ENCODE measurements around the gene STK32B.

The STK32B gene

DNA sequence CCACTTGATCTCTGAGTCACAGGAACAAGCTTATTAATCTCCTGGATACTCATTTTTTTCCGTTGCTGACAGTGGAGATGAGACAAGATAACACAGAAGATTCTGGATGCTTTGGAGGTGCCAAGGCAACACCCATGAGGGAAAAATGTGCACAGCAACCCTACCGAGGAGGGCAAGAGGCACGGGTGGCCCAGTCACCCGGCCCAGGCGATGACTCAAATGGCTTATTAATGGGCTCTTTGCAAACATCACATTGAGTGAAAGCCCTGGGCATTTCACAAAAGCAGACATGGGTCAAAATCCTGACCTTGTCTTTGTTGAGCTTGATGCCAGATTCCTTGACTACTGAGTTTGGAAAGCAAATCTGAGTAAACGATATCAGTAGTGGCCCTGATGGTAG is 315.1 kb downstream of the STK32B start:
- no peak for DNase-seq

DNA sequence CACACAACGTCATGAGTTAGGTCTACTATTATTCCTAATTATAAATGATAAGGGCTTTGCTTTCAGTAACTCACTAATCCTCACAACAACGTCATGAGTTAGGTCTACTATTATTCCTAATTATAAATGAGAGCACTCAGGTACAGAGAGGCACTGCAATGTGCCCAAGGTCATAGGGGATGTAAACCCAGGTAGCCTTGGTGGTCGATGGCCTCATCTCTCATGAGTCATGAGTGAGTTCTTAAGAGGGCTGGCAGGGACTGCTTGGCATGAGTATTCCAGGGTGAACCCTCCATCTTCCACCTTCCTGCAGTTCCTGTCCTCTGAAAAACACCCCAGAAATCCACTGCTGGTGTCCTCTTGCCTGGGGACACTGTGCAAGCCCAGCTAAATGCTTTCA is 317.1 kb downstream of the STK32B start:
- DNase-seq, result no peak

DNA sequence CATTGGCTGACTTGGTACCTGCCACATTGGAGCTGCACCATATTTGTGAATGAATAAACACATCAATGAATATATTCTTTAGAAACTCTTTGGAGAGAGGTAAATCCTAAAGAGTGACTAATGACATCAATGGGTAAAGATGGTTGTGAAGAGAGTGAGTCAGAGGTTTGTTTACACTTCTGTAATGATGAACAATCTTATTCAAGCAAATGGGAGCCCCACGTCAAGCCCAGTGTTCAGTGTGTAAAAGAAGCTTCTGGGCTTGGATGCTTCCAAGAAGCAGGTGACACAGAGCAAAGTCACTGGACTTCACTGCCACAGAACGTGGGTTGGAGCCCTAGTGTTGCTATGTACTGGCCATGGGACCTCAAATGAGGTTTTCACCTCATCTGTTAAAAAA is 319.0 kb downstream of the STK32B start:
- DNase-seq, result no peak

DNA sequence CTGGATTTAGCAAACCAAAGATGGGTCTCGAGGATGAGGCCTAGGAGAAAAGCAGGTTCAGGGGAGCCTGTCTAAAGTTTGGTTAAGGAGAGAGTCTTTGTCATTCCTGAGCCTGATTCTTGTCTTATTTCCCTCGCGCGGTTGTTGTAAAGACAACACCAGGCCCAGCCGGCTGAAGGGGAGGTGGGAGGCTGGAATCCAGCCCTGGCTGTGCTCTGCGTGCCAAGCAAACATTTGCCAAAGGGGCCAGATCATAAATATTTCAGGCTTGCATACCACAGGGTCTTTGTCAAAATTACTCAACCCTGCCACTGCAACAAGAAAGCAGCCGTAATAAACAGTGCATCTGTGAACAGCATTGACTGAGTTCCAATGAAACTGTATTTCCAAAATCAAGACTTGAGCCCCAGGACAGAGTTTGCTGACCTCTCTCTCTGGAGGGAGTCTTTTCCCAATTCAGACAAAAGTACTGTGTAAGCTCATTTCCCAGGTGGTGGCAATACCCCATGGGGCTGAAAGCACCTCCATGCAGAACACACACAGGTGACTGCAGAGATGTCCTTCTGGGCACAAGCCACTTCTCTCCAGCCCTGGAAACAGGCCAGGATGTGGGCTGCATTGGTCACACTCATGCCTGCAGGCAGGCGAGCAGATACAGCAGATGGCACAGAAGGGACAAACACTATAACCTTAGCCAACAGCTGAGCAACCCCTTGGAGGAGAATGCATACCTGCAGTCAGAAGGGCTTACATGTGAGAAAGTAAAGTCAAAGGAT is 320.3 kb downstream of the STK32B start:
- no peak for DNase-seq

- no peak for DNase-seq
Measured at GRCh38 chr4:5372198-5372597, 320.9 kb downstream of the STK32B start.

GRCh38 chr4:5373327-5373726 is 322.0 kb downstream of the STK32B start:
- no peak for DNase-seq

DNA sequence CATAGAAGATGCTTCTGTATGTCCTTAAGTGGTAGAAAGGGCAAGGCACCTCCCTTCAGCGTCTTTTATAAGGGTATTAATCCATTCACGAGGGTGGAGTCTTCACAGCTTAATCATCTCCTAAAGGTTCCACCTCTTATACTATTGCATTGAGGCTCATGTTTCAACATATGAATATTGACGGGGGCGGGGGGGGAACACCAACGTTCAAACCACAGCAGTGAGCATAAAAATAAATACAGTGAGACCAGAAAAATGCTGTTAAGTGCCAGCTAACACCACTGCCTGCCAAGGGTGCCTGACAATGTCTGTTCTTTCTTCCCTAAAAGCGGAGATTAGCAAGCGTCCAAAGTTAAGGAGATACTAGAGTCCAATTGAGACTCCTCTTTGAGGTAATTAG is 323.3 kb downstream of the STK32B start:
- no peak for DNase-seq

GRCh38 chr4:5374994-5375393 is 323.7 kb downstream of the STK32B start:
- no peak for DNase-seq

- DNase-seq, result no peak
Measured at GRCh38 chr4:5376015-5376414, 324.7 kb downstream of the STK32B start.

DNA sequence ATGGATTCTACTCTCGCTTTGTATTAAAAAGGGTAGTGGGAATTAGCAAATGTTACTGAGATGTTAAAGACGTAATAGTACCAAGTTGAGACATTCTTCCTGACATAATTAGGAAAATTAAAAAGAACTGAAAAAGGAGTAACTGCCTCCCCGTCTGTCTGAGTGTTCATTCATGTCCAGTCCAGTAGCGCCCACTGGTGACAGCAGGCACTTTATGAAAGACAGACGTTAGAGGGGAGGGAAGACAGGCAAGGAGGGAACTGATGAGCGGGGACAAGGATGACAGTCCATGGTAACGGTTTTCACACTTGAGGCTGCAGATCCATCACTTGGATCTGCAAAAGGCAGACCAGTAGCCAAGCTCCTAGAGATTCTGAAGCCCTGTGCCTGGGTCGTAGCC is 326.7 kb downstream of the STK32B start:
- DNase-seq, result no peak

GRCh38 chr4:5379895-5380294 is 328.6 kb downstream of the STK32B start:
- DNase-seq, result no peak

DNA sequence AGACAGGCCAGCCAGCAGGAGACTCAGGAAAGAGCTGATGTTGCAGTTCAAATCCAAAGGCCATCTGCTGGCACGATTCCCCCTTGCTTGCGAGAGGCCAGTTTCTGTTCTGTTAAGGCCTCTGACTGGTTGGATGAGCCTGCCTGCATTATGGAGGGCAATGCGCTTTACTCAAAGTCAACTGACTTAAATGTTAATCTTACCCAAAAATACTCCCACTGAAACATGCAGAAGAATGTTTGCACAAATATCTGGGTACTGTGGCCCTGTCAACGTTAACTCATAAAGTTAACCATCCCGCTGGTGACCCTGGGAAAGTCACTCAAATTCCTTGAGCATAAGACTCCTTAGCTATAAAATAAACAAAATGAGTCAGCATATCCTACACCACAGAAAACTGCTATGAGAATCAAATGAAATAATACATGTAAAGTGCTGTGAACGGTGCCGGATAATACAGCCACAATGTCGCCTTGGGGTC is 330.7 kb downstream of the STK32B start:
- peak; percentile 35 for DNase-seq

GRCh38 chr4:5383191-5383980 is 332.1 kb downstream of the STK32B start:
- DNase-seq, result no peak

DNA sequence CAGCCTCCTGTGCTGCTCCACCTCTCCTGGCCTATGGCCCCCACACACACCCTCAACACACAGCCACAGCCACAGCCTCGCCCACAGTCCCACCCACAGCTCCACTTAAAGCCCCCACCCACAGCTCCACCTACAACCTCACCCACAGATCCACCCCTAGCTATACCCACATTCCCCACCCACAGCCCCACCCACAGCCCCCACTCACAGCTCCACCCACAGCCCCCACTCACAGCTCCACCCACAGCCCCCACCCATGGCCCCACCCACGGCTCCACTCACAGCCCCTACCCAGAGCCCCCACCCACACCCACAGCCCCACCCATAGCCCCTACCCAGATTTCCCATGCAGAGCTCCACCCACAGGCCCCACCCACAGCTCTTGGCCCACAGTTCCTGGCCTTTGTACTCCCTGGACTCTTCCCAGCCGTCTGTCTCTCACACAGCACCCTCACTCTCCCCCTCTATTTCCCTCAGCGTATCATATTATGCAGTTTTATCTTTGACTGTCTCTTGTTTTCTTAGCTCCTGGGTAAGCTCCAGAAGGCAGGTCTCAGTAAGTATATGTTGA is 334.5 kb downstream of the STK32B start:
- no peak for DNase-seq

GRCh38 chr4:5386921-5387320 is 335.6 kb downstream of the STK32B start:
- DNase-seq, result no peak

DNA sequence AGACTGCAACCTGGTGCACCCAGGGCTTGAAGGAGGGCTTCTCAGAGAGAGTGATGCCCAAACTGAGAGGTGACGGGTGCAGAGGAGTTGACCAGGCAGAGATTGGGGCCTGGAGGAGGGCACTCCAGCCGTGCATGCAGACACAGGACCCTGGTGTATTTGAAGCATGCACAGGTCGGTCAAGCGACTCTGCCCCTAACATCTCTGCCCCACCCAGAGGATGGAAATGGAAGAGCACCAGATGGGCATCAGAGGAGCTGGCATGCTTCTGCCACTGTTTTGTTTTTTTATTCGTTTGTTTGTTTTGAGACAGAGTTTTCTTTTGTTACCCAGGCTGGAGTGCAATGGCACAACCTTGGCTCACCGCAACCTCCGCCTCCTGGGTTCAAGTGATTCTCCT is 336.2 kb downstream of the STK32B start:
- DNase-seq, result no peak

GRCh38 chr4:5389756-5390310 is 338.6 kb downstream of the STK32B start:
- no peak for DNase-seq

GRCh38 chr4:5391492-5391891 is 340.2 kb downstream of the STK32B start:
- DNase-seq, result no peak

DNA sequence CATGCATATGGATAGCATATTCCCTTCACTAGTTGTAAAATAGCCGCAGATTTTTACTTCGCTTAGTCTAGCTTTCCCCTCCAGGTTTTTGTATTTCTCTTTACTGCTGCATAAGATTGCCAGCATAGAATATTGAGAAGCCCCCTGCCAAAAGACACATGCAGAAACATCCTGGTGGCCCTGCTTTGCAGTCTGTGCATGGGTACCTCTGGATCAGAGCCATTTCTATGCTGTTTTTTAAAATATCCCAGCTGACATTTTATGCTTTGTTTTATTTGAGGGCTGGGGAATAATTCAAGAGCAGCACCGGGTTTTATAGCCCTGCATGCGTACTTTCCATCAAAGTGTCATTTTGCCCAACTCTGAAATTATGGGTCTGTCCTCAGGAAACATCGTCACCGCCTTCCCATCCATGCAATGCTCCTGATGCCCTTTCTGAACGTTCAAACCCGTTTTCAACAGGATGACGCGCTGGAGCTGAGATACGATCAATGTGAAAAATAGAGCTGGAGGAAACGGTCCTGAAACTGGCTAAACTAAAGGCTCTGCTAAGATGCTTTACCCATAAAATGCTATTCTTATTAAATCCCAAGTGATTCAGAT is 342.7 kb downstream of the STK32B start:
- DNase-seq, result no peak

DNA sequence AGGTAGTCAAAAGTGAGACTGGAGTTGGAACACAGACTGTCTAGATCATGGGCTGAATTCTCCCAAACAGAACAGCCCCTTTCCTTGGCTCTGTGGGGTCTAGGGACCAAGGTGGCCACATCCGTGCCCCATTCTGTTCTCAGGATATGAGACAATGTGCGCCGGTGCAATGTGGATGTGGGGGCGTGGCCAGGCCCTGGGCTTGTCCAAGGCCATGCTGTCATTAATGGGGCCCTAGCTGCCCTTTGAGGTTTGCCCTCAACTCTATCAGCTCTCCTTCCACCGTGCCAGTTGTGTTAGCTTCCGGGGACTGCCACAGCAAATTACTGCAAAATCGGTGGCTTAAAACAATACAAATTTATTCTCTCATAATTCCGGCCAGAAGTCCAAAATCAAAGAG is 344.5 kb downstream of the STK32B start:
- DNase-seq, result no peak

DNA sequence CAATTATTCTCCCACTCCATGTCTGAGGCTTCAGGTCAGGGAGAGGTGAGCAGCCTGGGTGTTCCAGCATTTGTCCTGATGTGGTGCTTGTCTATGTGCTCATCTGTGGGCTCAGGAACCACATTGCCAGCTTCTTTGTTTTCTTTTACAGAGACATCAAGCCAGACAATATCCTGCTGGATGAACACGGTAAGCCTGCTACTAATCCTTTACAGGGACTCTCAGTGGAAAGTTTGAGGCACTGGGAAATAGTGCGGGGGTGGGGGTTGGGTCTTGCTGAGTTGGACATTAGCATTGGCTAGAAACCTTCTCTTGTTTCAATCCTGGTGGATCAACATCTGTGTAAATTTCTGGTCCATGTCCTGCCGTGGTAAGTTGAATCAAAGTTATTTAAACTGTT is 346.8 kb downstream of the STK32B start:
- no peak for DNase-seq

DNA sequence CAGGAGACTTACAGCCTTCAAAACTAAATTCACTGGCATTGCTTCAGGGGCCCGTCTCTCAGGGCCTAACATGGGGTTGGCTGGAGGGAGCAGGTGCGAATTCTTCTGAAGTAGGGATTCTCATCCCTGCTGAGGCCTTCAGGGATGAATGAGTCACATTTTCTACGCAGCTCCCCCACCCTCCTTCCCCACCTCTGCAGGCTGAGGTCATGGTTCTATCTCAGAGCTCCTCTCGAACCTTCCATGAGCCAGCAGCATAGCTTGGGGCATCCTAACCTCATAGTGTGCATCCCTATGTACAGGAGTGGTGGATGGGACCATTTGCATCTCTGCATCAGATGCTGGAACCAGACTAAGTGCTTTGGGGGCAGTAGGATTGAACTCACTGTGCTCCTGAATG is 347.8 kb downstream of the STK32B start:
- no peak for DNase-seq

- DNase-seq, result peak; percentile 21
Measured at GRCh38 chr4:5399790-5400421, 348.6 kb downstream of the STK32B start.
